MM.1S (cell line): ENCODE results near the gene TMEM212.

ENCODE experiments used
- CTCF ChIP-seq: fragments of 300-600 bp; sonication (generic); IDR thresholded peaks from 2 replicates; pipeline ENCODE4 v1.5.1; 2016; ENCODE audit warnings: antibody characterized with exemption, low read length, mixed read lengths
- EZH2 ChIP-seq: fragments of 300-600 bp; sonication (generic); optimal IDR thresholded peaks from 2 replicates; pipeline ENCODE3; 2017; ENCODE audit warnings: low read depth, mild to moderate bottlenecking, antibody characterized with exemption, low read length, mixed read lengths
- EZH2phosphoT487 ChIP-seq: fragments of 300-600 bp; sonication (generic); IDR thresholded peaks from 2 replicates; pipeline ENCODE4 v1.6.1; 2018; ENCODE audit warnings: antibody characterized with exemption, low read length

GRCh38 chr3:171803044-171803443, 40.1 kb upstream of the TMEM212 start:
- TF ChIP-seq CTCF (no peak), EZH2 (no peak), EZH2phosphoT487 (no peak)
